Breast epithelium (tissue), 4 donors: ENCODE measurements around the gene ARL5C. TPM values are rescaled to one million over a fixed set of nuclear protein-coding genes. Genes with fewer than 3 reads are reported as not detected.

Experiments used
- DNase-seq, 2 donors: peaks; one replicate each; pipeline ENCODE4 v3.0.0-alpha.2; 2019; ENCODE audit warnings: low spot score in 2 of 2
- H3K27ac ChIP-seq, 2 donors: fragments of 200-600 bp; sonication (generic) in 1 of 2; one replicate each; pipeline ENCODE4 v1.5.1; 2016 to 2019; ENCODE audit warnings: mild to moderate bottlenecking in 1 of 2
- H3K27me3 ChIP-seq, 2 donors: fragments of 200-600 bp; sonication (generic) in 1 of 2; one replicate each; pipeline versions ENCODE4 v1.5.1 to v1.6.0; 2017 to 2019; ENCODE audit warnings: control low read depth in 1 of 2, mild to moderate bottlenecking in 1 of 2
- H3K36me3 ChIP-seq: fragments of 200-600 bp; one replicate; pipeline ENCODE4 v1.5.1; 2019
- H3K4me1 ChIP-seq, 2 donors: fragments of 200-600 bp; sonication (generic); one replicate each; pipeline ENCODE4 v1.5.1; 2016 to 2019; ENCODE audit warnings: control low read depth in 1 of 2
- H3K4me3 ChIP-seq, 3 donors: fragments of 200-600 bp; sonication (generic); 1 replicate in 2 of 3; 2 replicates in 1 of 3; pipeline ENCODE4 v1.5.1; 2016 to 2019; ENCODE audit warnings: mild to moderate bottlenecking in 3 of 3, moderate library complexity in 2 of 3
- H3K9me3 ChIP-seq, 2 donors: fragments of 200-600 bp; sonication (generic) in 1 of 2; one replicate each; pipeline ENCODE4 v1.5.1; 2016 to 2019; ENCODE audit warnings: control low read depth in 1 of 2
- CTCF ChIP-seq, 3 donors: fragments of 450-650 bp; IDR thresholded peaks; one replicate each; pipeline ENCODE4 v1.5.1; 2016 to 2017; ENCODE audit warnings: antibody characterized with exemption in 3 of 3, mild to moderate bottlenecking in 3 of 3, moderate library complexity in 3 of 3
- POLR2A ChIP-seq: fragments of 450-650 bp; IDR thresholded peaks from one replicate; pipeline ENCODE4 v1.6.1; 2016; ENCODE audit warnings: antibody characterized with exemption, mild to moderate bottlenecking, moderate library complexity
- POLR2AphosphoS5 ChIP-seq, 3 donors: sonication (generic); formaldehyde crosslinking; IDR thresholded peaks; one replicate each; pipeline ENCODE4 v1.6.1; 2017; ENCODE audit warnings: antibody characterized with exemption in 3 of 3
- intact Hi-C: fragments of 100-400 bp; cut with DNase I; formaldehyde crosslinking; loops from one replicate; pipeline ENCODE4 v1.15.1; 2023; ENCODE audit warnings: low total_unique reads
- total RNA-seq, 3 donors: library from RNA; depleted of rRNA; stranded (reverse); fragments of >200 nt; gene quantifications; one replicate each; pipeline ENCODE4 v1.1.0, GENCODE V29; 2016

Gene ARL5C
- total RNA-seq, 3 donors from 2014 or later, result not detected

GRCh38 chr17:39209317-39210092 lies 43.5 kb upstream of the ARL5C start:
- H3K27ac ChIP-seq, result peak overlapping the region; percentile 88 to 89
- H3K4me1 ChIP-seq, result peaks cover 9 to 36% of the 10 kb centered on the region in 2 donors
- no peak for TF ChIP-seq CTCF (IDR thresholded peaks at IDR 0.05)
- TF ChIP-seq POLR2A, result no peak
- TF ChIP-seq POLR2AphosphoS5 (IDR thresholded peaks at IDR 0.05), result peak in 2 of 3 donors; percentile 32 to 49
- intact Hi-C loops, result no loop called here
- no peaks in the 10 kb centered on the region for H3K27me3 ChIP-seq
- H3K4me3 ChIP-seq, result peak overlapping the region; percentile 35 to 61 (median 36)
- peak in 1 of 2 donors; percentile 89 for DNase-seq
- no peaks in the 10 kb centered on the region for H3K36me3 ChIP-seq
- H3K9me3 ChIP-seq, result no peaks in the 10 kb centered on the region

GRCh38 chr17:39208893-39209292 lies 42.9 kb upstream of the ARL5C start:
- peak overlapping the region in 1 of 3 donors; percentile 35 for H3K4me3 ChIP-seq
- no peaks in the 10 kb centered on the region for H3K36me3 ChIP-seq
- H3K27ac ChIP-seq, result peak overlapping the region; percentile 88 to 89
- peaks cover 9 to 36% of the 10 kb centered on the region in 2 donors for H3K4me1 ChIP-seq
- H3K27me3 ChIP-seq, result no peaks in the 10 kb centered on the region
- no peaks in the 10 kb centered on the region for H3K9me3 ChIP-seq
- intact Hi-C loops, result no loop called here
- TF ChIP-seq CTCF (IDR thresholded peaks at IDR 0.05) (no peak), POLR2AphosphoS5 (IDR thresholded peaks at IDR 0.05) (no peak), POLR2A (no peak)
- no peak for DNase-seq

GRCh38 chr17:39208136-39208535 lies 42.2 kb upstream of the ARL5C start:
- peak overlapping the region in 1 of 2 donors; percentile 35 for H3K27ac ChIP-seq
- no peaks in the 10 kb centered on the region for H3K27me3 ChIP-seq
- no peak overlapping the region for H3K4me3 ChIP-seq
- peaks cover 9 to 34% of the 10 kb centered on the region in 2 donors for H3K4me1 ChIP-seq
- no peak for DNase-seq
- H3K9me3 ChIP-seq, result no peaks in the 10 kb centered on the region
- intact Hi-C loops, result no loop called here
- no peaks in the 10 kb centered on the region for H3K36me3 ChIP-seq
- no peak for TF ChIP-seq POLR2AphosphoS5 (IDR thresholded peaks at IDR 0.05)
- TF ChIP-seq CTCF (IDR thresholded peaks at IDR 0.05), result no peak
- TF ChIP-seq POLR2A, result no peak

GRCh38 chr17:39205112-39205526 lies 39.2 kb upstream of the ARL5C start:
- H3K4me1 ChIP-seq, result peaks cover 9 to 29% of the 10 kb centered on the region in 2 donors
- H3K9me3 ChIP-seq, result no peaks in the 10 kb centered on the region
- no peak overlapping the region for H3K4me3 ChIP-seq
- no peaks in the 10 kb centered on the region for H3K27me3 ChIP-seq
- H3K27ac ChIP-seq, result no peak overlapping the region
- no peak for TF ChIP-seq POLR2A
- TF ChIP-seq POLR2AphosphoS5 (IDR thresholded peaks at IDR 0.05), result no peak
- TF ChIP-seq CTCF (IDR thresholded peaks at IDR 0.05), result no peak
- intact Hi-C loops, result no loop called here
- peaks cover 5% of the 10 kb centered on the region for H3K36me3 ChIP-seq
- DNase-seq, result no peak

GRCh38 chr17:39204245-39204644 lies 38.3 kb upstream of the ARL5C start:
- DNase-seq, result no peak
- H3K27me3 ChIP-seq, result no peaks in the 10 kb centered on the region
- TF ChIP-seq POLR2A (no peak), CTCF (IDR thresholded peaks at IDR 0.05) (no peak), POLR2AphosphoS5 (IDR thresholded peaks at IDR 0.05) (no peak)
- no peak overlapping the region for H3K27ac ChIP-seq
- intact Hi-C loops, result no loop called here
- no peak overlapping the region for H3K4me3 ChIP-seq
- no peaks in the 10 kb centered on the region for H3K9me3 ChIP-seq
- H3K4me1 ChIP-seq, result peaks cover 4 to 21% of the 10 kb centered on the region in 2 donors
- peaks cover 5% of the 10 kb centered on the region for H3K36me3 ChIP-seq
